NCI-H1048 (cell line): Measurements from ENCODE around the gene ZFP91.

Experiments
- DNase-seq: peaks from one replicate; lab custom pipeline; 2025; lab: John Stamatoyannopoulos, UW

ZFP91 gene

GRCh38 chr11:58586998-58587397 lies 8.1 kb downstream of the ZFP91 start:
- no peak for DNase-seq

- DNase-seq, result no peak
These were observed 12.8 kb downstream of the ZFP91 start for GRCh38 chr11:58591659-58592058.

- no peak for DNase-seq
These were observed 14.1 kb downstream of the ZFP91 start for GRCh38 chr11:58592760-58593472.

GRCh38 chr11:58594826-58595225 lies 16.0 kb downstream of the ZFP91 start:
- DNase-seq, result no peak

- DNase-seq, result no peak
These were observed 17.8 kb downstream of the ZFP91 start for GRCh38 chr11:58596621-58597020.

GRCh38 chr11:58597486-58598144 lies 18.8 kb downstream of the ZFP91 start:
- no peak for DNase-seq

- no peak for DNase-seq
These were observed 21.6 kb downstream of the ZFP91 start for GRCh38 chr11:58600510-58600909.

GRCh38 chr11:58606930-58607714 lies 28.3 kb downstream of the ZFP91 start:
- no peak for DNase-seq

- DNase-seq, result no peak
These were observed 29.5 kb downstream of the ZFP91 start for GRCh38 chr11:58608331-58608730.

GRCh38 chr11:58609723-58610122 lies 30.9 kb downstream of the ZFP91 start:
- no peak for DNase-seq

GRCh38 chr11:58613228-58613627 lies 34.4 kb downstream of the ZFP91 start:
- DNase-seq, result no peak

GRCh38 chr11:58615559-58615958 lies 36.7 kb downstream of the ZFP91 start:
- DNase-seq, result no peak

GRCh38 chr11:58616594-58616993 lies 37.7 kb downstream of the ZFP91 start:
- DNase-seq, result no peak

- DNase-seq, result no peak
These were observed 39.2 kb downstream of the ZFP91 start for GRCh38 chr11:58617976-58618557.

- DNase-seq, result no peak
These were observed 42.9 kb downstream of the ZFP91 start for GRCh38 chr11:58621586-58622262.

- no peak for DNase-seq
These were observed 43.5 kb downstream of the ZFP91 start, which contains the start of gene CNTF for GRCh38 chr11:58622344-58622743. Gene CNTF, plus strand, starts transcription at chr11:58622665. Its CDS starts 88 bp downstream, at chr11:58622753.

GRCh38 chr11:58625086-58625485 lies 46.2 kb downstream of the ZFP91 start:
- no peak for DNase-seq

- no peak for DNase-seq
These were observed 47.1 kb downstream of the ZFP91 start for GRCh38 chr11:58625826-58626460.

GRCh38 chr11:58626934-58627483 lies 48.1 kb downstream of the ZFP91 start:
- no peak for DNase-seq

- no peak for DNase-seq
These were observed 49.6 kb downstream of the ZFP91 start for GRCh38 chr11:58628446-58628845.

GRCh38 chr11:58629857-58630256 lies 51.0 kb downstream of the ZFP91 start:
- no peak for DNase-seq
